HG03025 (cell line): ENCODE measurements around the gene RNF223.

ENCODE experiments used
- ATAC-seq: cut with Tn5 transposase; IDR thresholded peaks from one replicate; pipeline ENCODE4 v1.9.1; 2021; ENCODE audit warnings: mild to moderate bottlenecking, moderate library complexity; ENCODE audit not compliant: unreplicated experiment, low FRiP score

The RNF223 gene

GRCh38 chr1:1047407-1047806, 26.7 kb downstream of the RNF223 start:
- no peak for ATAC-seq

GRCh38 chr1:1046767-1047166, 27.3 kb downstream of the RNF223 start:
- no peak for ATAC-seq

- ATAC-seq, result no peak
Measured at GRCh38 chr1:1046243-1046642, 27.9 kb downstream of the RNF223 start.

GRCh38 chr1:1045129-1045528, 29.0 kb downstream of the RNF223 start:
- no peak for ATAC-seq

DNA sequence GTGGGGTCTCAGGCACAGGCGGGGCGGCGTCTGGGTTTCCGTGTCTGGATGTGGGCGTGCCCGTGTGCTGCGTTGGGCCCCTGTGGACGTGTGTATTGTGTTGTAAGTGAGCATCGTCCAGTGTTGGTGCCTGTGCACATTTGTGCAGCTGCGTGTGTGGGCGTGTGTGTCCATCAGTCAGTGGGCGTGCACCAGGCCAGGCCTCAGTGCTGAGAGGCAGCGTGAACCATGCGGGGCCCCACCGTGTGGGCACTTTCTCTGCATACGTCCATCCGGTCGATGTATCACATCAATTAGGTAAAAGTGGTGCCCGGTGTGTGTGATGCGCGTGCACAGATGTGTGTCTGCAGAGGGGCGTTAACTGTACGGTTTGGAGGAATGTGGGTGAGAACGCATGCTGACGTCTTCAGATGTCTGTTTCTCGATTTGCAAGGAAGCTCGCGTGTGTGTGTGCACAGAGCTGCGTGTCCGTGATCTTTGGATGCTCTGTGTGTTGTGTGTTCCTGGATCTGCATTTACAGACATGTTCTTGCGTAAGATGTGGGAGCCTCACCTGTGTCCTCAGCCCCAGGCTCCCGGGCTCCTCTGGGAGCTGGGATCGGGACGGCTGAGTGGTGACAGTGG, 29.5 kb downstream of the RNF223 start:
- ATAC-seq, result no peak

GRCh38 chr1:1043921-1044320, 30.2 kb downstream of the RNF223 start:
- ATAC-seq, result no peak

GRCh38 chr1:1043411-1043810, 30.7 kb downstream of the RNF223 start:
- ATAC-seq, result no peak

GRCh38 chr1:1042835-1043234, 31.3 kb downstream of the RNF223 start:
- ATAC-seq, result no peak

- ATAC-seq, result no peak
Measured at GRCh38 chr1:1041873-1042272, 32.2 kb downstream of the RNF223 start.

DNA sequence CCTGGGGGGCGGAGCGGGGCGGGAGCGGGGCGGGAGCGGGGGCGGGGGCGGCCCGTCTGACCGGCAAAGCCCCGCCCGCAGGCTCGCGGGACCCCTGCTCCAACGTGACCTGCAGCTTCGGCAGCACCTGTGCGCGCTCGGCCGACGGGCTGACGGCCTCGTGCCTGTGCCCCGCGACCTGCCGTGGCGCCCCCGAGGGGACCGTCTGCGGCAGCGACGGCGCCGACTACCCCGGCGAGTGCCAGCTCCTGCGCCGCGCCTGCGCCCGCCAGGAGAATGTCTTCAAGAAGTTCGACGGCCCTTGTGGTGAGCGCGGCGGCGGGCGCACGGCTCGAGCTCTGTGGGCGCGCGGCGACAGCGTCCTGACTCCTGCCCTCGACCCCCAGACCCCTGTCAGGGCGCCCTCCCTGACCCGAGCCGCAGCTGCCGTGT, 33.0 kb downstream of the RNF223 start:
- ATAC-seq, result no peak

- no peak for ATAC-seq
Measured at GRCh38 chr1:1040004-1040991, 33.8 kb downstream of the RNF223 start.

DNA sequence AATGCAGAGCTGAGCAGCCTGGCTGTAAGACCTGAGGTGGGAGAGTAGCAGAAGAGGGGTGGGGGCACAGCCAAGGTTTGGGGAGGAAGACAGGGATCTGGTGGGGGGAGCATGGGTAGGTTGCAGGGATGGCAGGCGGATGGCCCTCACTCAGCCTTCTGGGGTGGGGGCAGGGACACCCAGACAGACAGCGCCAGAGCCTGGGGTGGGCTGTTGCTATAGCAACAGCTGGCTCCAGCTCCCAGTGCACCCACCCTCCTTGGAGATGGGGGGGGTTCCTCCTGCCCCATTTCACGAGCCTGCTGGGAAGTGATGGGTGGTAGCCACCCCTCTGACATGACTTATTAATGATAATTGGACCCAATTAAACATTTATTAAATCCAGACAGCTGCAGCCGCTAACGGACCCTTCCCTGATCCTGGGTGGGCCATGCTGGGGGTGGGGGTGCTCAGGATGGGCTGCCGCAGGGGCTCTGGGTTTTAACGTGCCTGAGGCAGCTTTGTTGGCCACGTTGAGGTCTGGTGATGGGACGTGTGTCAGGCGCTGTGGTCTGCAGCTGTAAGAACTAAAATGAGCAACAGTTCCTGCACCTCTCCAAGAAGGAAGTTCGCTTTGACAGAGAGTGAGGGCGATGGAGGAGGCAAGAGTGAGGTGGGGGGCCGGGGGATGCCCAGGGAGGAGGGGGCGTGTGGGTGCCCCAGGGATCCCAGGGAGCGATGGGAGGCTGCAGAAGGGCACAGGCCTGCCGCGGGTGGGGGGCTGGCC, 34.8 kb downstream of the RNF223 start:
- no peak for ATAC-seq

- no peak for ATAC-seq
Measured at GRCh38 chr1:1038694-1039093, 35.4 kb downstream of the RNF223 start.

DNA sequence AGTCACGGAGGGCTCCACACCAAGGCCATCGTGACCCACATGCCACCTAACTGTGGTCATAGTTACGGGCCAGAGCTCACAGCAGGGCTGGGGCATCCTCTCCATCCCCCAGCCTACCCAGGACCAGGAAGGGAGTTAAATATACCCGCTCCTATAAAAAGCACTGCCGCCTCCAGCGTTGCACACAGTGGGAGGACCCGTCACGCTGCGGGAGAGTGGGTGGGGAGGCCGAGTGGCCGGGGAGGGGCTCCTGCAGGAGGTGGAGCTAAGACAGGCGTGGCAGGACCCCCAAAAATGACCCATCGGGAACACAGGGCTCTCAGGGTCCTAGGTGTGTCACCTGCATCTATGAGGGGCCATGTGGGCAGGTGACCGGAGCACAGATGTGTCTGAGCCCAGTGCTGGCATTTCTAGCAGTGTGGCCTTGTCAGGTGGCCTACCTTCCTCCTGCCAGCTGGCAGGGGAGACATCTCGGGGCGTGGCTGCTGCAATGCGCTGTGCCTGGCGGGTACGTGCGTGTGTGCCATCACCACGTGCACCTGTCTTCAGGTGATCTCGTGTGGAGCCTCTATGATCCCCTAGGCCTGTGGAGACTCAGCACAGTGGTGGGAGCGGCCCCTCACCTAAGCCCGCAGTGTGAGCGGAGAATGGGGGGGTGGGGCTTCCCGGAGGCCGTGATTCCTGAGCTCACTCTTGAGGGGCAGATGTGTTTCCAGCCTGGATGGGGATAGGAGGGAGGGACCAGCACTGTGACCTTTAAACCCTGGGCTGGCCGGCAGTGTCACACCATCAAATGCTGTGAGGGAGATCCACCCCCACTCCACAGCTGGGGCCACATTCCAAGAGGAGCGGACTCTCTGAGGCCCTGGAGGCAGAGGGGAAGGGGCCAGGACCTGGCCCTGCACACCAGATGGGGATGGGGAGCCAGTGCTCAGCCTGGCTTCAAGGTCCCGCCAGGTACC, 36.5 kb downstream of the RNF223 start:
- no peak for ATAC-seq

- no peak for ATAC-seq
Measured at GRCh38 chr1:1035291-1035943, 38.7 kb downstream of the RNF223 start.

DNA sequence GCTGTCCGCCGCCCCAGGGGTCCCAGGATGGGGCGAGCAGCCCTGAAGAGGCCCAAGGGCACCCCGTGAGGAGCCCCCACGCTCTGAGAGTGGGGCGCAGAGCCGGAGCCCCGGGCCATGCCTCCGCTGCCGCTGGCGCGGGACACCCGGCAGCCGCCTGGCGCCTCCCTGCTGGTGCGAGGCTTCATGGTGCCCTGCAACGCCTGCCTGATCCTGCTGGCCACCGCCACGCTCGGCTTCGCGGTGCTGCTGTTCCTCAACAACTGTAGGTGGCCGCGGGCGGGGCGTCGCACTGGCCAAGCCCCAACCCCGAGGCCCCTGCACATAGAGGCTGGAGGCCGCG, 39.7 kb downstream of the RNF223 start:
- no peak for ATAC-seq

GRCh38 chr1:1033731-1034438, 40.2 kb downstream of the RNF223 start:
- ATAC-seq, result no peak

GRCh38 chr1:1033009-1033587, 41.0 kb downstream of the RNF223 start:
- ATAC-seq, result peak; percentile 71

- no peak for ATAC-seq
Measured at GRCh38 chr1:1032424-1032823, 41.7 kb downstream of the RNF223 start.
